Stomach (tissue), 4 donors: ENCODE results near the gene DCLK2.

ENCODE experiments used
- EP300 ChIP-seq: sonication (generic); formaldehyde crosslinking; IDR thresholded peaks from one replicate; pipeline ENCODE4 v1.6.1; 2017; ENCODE audit warnings: antibody characterized with exemption
- POLR2A ChIP-seq, 4 donors: fragments of 450-650 bp; IDR thresholded peaks; one replicate each; pipeline ENCODE4 v1.6.1; 2016; ENCODE audit warnings: antibody characterized with exemption in 4 of 4, control low read depth in 2 of 4, mild to moderate bottlenecking in 1 of 4, moderate library complexity in 1 of 4
- TF ChIP-seq, protein P1 (sequence below), 7 experiments: fragments of 450-650 bp in 4 of 7; fragments of 200-600 bp in 3 of 7; sonication (generic) in 3 of 7; IDR thresholded peaks; one replicate each; pipeline ENCODE4 v1.5.1; 2016 to 2019; ENCODE audit warnings: antibody characterized with exemption in 7 of 7, control low read depth in 2 of 7, mild to moderate bottlenecking in 1 of 7

DNA sequence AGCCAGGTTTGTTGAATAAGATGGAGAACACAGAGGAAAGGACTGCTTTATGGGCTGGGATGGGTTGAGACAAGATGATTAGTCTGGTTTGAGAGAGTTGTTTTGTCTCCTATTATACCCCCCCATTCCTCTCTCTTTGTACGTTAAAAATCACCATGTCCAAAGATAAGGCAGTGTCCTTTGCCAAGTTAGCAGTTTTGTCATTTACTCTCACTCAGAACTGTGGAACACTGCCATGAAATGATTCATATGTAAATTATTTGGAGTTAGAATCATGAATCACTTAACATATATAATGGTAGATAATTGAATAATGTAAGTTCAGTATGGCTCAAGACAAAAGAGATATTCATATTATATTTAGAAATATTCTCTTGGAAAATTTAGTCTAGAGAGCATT lies 151.3 kb downstream of the DCLK2 start:
- TF ChIP-seq POLR2A (IDR thresholded peaks at IDR 0.05): no peak
- TF ChIP-seq, protein P1, sequence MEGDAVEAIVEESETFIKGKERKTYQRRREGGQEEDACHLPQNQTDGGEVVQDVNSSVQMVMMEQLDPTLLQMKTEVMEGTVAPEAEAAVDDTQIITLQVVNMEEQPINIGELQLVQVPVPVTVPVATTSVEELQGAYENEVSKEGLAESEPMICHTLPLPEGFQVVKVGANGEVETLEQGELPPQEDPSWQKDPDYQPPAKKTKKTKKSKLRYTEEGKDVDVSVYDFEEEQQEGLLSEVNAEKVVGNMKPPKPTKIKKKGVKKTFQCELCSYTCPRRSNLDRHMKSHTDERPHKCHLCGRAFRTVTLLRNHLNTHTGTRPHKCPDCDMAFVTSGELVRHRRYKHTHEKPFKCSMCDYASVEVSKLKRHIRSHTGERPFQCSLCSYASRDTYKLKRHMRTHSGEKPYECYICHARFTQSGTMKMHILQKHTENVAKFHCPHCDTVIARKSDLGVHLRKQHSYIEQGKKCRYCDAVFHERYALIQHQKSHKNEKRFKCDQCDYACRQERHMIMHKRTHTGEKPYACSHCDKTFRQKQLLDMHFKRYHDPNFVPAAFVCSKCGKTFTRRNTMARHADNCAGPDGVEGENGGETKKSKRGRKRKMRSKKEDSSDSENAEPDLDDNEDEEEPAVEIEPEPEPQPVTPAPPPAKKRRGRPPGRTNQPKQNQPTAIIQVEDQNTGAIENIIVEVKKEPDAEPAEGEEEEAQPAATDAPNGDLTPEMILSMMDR (IDR thresholded peaks at IDR 0.05): no peak
- no peak for TF ChIP-seq EP300
